A549 (cell line): ENCODE data around the gene NNMT. TPM values are rescaled to one million over a fixed set of nuclear protein-coding genes. Genes with fewer than 3 reads are reported as not detected.

ENCODE experiments used
- ATAC-seq, 2 experiments: fragments of 200-7000 bp in 1 of 2; fragments of >200 bp in 1 of 2; cut with Nextera tagmentation in 1 of 2; cut with Tn5 transposase in 1 of 2; 3 replicates each; pipeline versions ENCODE4 v1.8.0 to v1.9.1; 2018 to 2020; ENCODE audit warnings: mild to moderate bottlenecking in 1 of 2, moderate library complexity in 1 of 2
- CTCF ChIA-PET: fragments of 300-600 bp; sonication (Branson Sonifier 250); formaldehyde crosslinking; extraction: SDS; loops from one replicate; lab custom pipeline; 2021; ENCODE audit warnings: antibody characterized with exemption, inconsistent platforms; lab: Yijun Ruan, JAX
- POLR2A ChIA-PET: fragments of 350-600 bp; formaldehyde crosslinking; extraction: SDS; loops from one replicate; lab custom pipeline; 2021; ENCODE audit warnings: antibody characterized with exemption, inconsistent platforms; lab: Yijun Ruan, JAX
- DNase-seq, 2 experiments: peaks; one replicate each; pipeline versions ENCODE4 v3.0.0 to v3.0.0-alpha.2; 2011 to 2016; ENCODE audit warnings: low read depth in 1 of 2, low spot score in 1 of 2
- FAIRE-seq: peaks from 2 replicates; lab custom pipeline; 2011; peaks lifted over from hg19 to GRCh38; lab: Jason Lieb, UNC
- H3K27ac ChIP-seq, 2 experiments: fragments of >200 bp; sonication (Bioruptor Twin); formaldehyde crosslinking; 3 replicates each; pipeline ENCODE4 v1.5.1; 2016 to 2017
- H3K4me1 ChIP-seq: fragments of >200 bp; sonication (Bioruptor Twin); formaldehyde crosslinking; 3 replicates; pipeline ENCODE4 v1.6.1; 2016
- H3K4me2 ChIP-seq: fragments of >200 bp; sonication (Bioruptor Twin); formaldehyde crosslinking; 3 replicates; pipeline ENCODE4 v1.6.1; 2016
- H3K4me3 ChIP-seq: fragments of >200 bp; sonication (Bioruptor Twin); formaldehyde crosslinking; 3 replicates; pipeline ENCODE4 v1.5.1; 2016
- H3K9me3 ChIP-seq: fragments of >200 bp; sonication (Bioruptor Twin); formaldehyde crosslinking; 3 replicates; pipeline ENCODE4 v1.6.1; 2016
- BHLHE40 ChIP-seq: IDR thresholded peaks from 2 replicates; pipeline ENCODE4 v1.6.1; 2012; ENCODE audit warnings: low read depth, low read length, inconsistent platforms
- CHD2 ChIP-seq: fragments of 150-350 bp; IDR thresholded peaks from 2 replicates; pipeline ENCODE4 v1.6.1; 2014; ENCODE audit warnings: low read length; ENCODE audit not compliant: partially characterized antibody
- CHD4 ChIP-seq: fragments of 200-600 bp; sonication (generic); IDR thresholded peaks from 2 replicates; pipeline ENCODE4 v1.6.1; 2016; ENCODE audit warnings: antibody characterized with exemption, mild to moderate bottlenecking, borderline replicate concordance
- EHF ChIP-seq: fragments of 250-450 bp; sonication (Bioruptor Pico); IDR thresholded peaks from 2 replicates; pipeline ENCODE4 v1.5.0; 2020; ENCODE audit warnings: mild to moderate bottlenecking
- EP300 ChIP-seq, 2 experiments: fragments of >200 bp; sonication (Bioruptor Twin); formaldehyde crosslinking; IDR thresholded peaks; 2 replicates in 1 of 2; 3 replicates in 1 of 2; pipeline ENCODE4 v1.6.1; 2016 to 2017
- ESRRA ChIP-seq: fragments of 150-350 bp; IDR thresholded peaks from 2 replicates; pipeline ENCODE4 v1.6.1; 2014; ENCODE audit warnings: mild to moderate bottlenecking, low read length, borderline replicate concordance
- FOSB ChIP-seq: fragments of 250-450 bp; sonication (Bioruptor Pico); IDR thresholded peaks from 2 replicates; pipeline ENCODE4 v1.5.0; 2020; ENCODE audit warnings: mild to moderate bottlenecking, moderate library complexity
- GATA3 ChIP-seq: IDR thresholded peaks from 2 replicates; pipeline ENCODE4 v1.6.1; 2012; ENCODE audit warnings: borderline replicate concordance
- HOXB13 ChIP-seq: fragments of 250-450 bp; sonication (Bioruptor Pico); IDR thresholded peaks from 2 replicates; pipeline ENCODE4 v1.5.0; 2020; ENCODE audit warnings: low read depth, mild to moderate bottlenecking, moderate library complexity
- JUN ChIP-seq, 2 experiments: fragments of >200 bp; sonication (Bioruptor Twin); formaldehyde crosslinking; IDR thresholded peaks; 2 replicates in 1 of 2; 3 replicates in 1 of 2; pipeline ENCODE4 v1.6.1; 2016 to 2017
- KDM5A ChIP-seq: fragments of 200-600 bp; sonication (generic); IDR thresholded peaks from 2 replicates; pipeline ENCODE4 v1.6.1; 2016; ENCODE audit warnings: antibody characterized with exemption, mild to moderate bottlenecking
- MAFK ChIP-seq: fragments of 450-650 bp; IDR thresholded peaks from 2 replicates; pipeline ENCODE4 v1.6.1; 2014; ENCODE audit not compliant: partially characterized antibody
- NFE2L2 ChIP-seq: fragments of 150-350 bp; conservative IDR thresholded peaks from 2 replicates; pipeline ENCODE4 v1.6.1; 2014; ENCODE audit warnings: low read length
- NPAS2 ChIP-seq: fragments of 250-450 bp; sonication (Bioruptor Pico); IDR thresholded peaks from 2 replicates; pipeline ENCODE4 v1.8.0; 2022; ENCODE audit warnings: mild to moderate bottlenecking, moderate library complexity, borderline replicate concordance
- PHF8 ChIP-seq: fragments of 200-600 bp; sonication (generic); IDR thresholded peaks from 2 replicates; pipeline ENCODE4 v1.6.1; 2016; ENCODE audit warnings: low read depth, mild to moderate bottlenecking, antibody characterized with exemption, moderate library complexity, borderline replicate concordance
- POLR2AphosphoS2 ChIP-seq: conservative IDR thresholded peaks from 2 replicates; pipeline ENCODE4 v1.6.1; 2012; ENCODE audit warnings: low read length, improper control_type of control experiment, inconsistent platforms
- RARB ChIP-seq: fragments of 250-450 bp; sonication (Bioruptor Pico); IDR thresholded peaks from 2 replicates; pipeline ENCODE4 v1.8.0; 2021; ENCODE audit warnings: mild to moderate bottlenecking, moderate library complexity
- RNF2 ChIP-seq: fragments of 200-600 bp; sonication (generic); IDR thresholded peaks from 2 replicates; pipeline ENCODE4 v1.6.1; 2016; ENCODE audit warnings: low read depth, mild to moderate bottlenecking, antibody characterized with exemption, moderate library complexity, borderline replicate concordance
- TFCP2L1 ChIP-seq: fragments of 250-450 bp; sonication (Bioruptor Pico); IDR thresholded peaks from 2 replicates; pipeline ENCODE4 v1.5.0; 2021; ENCODE audit warnings: mild to moderate bottlenecking
- ZC3H11A ChIP-seq: fragments of 450-650 bp; IDR thresholded peaks from 2 replicates; pipeline ENCODE4 v1.6.1; 2014; ENCODE audit warnings: antibody characterized with exemption, mild to moderate bottlenecking
- ZFP36 ChIP-seq: fragments of 450-650 bp; IDR thresholded peaks from 2 replicates; pipeline ENCODE4 v1.6.1; 2014; ENCODE audit warnings: borderline replicate concordance; ENCODE audit not compliant: partially characterized antibody
- ZNF302 ChIP-seq: fragments of 250-450 bp; sonication (Bioruptor Pico); IDR thresholded peaks from 2 replicates; pipeline ENCODE4 v1.9.0; 2021; ENCODE audit warnings: inconsistent platforms, mild to moderate bottlenecking, moderate library complexity
- WGBS: methylation state at CpG from one replicate; pipeline ENCODE4 v1.1.6; 2017; ENCODE audit errors: missing lambda C conversion rate; 5-methylcytosine and 5-hydroxymethylcytosine counted together
- polyA plus RNA-seq, 4 experiments: library from polyadenylated mRNA; depleted of rRNA in 3 of 4; stranded (reverse); fragments of >200 nt; fragmentation: RNase III in 1 of 4; extraction: RNeasy Plus Mini Kit Qiagen cat#74134 plus additional on column Dnase treatment in 1 of 4; gene quantifications; 2 replicates in 3 of 4; 3 replicates in 1 of 4; pipeline ENCODE4 v1.2.3, GENCODE V29; 2011 to 2017
- TF ChIP-seq, protein P1 (sequence below): fragments of >200 bp; sonication (Bioruptor Twin); formaldehyde crosslinking; IDR thresholded peaks from 2 replicates; pipeline ENCODE4 v1.6.1; 2016
- TF ChIP-seq, protein P2 (sequence below): fragments of 200-600 bp; sonication (generic); IDR thresholded peaks from 2 replicates; pipeline ENCODE4 v1.6.1; 2016; ENCODE audit warnings: antibody characterized with exemption, mild to moderate bottlenecking, moderate library complexity
- TF ChIP-seq, protein P3 (sequence below): IDR thresholded peaks from 2 replicates; pipeline ENCODE4 v1.6.1; 2012
- TF ChIP-seq, protein P4 (sequence below): fragments of 250-450 bp; sonication (Bioruptor Pico); IDR thresholded peaks from 2 replicates; pipeline ENCODE4 v1.5.0; 2020; ENCODE audit warnings: low read depth, mild to moderate bottlenecking, moderate library complexity
- TF ChIP-seq, protein P5 (sequence below): fragments of 450-650 bp; IDR thresholded peaks from 2 replicates; pipeline ENCODE4 v1.6.1; 2014; ENCODE audit warnings: antibody characterized with exemption

The NNMT gene
- polyA plus RNA-seq, 2 of the 4 experiments (the other 2 are of a cell fraction), result 285 to 421 TPM

DNA sequence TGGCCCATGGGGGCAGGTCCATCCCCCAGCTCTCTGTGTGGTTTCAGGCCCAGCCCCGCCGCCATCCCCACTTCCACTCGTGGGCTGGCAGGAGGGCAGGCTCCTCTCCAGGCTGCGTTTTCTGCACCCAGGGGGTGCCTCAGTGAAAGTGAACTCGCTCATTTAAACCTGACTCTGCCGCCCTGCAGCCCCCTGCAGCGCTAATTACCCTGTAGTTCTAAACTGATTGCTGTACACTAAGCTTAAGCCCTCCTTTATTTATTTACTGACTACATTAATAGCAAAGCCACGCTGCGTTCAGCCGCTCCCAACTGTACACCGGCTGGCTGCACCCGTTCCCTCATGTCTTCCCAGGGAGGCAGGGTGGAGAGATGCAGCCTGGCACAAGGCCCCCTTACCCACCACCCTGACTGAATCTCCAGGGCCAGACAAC is 36.6 kb upstream of the NNMT start:
- DNase-seq (no peak), FAIRE-seq (no peak), ATAC-seq (no peak)
- POLR2A ChIA-PET, result no interaction called here
- WGBS, result 68% methylated on average over 10 of the region's 12 CpGs
- CTCF ChIA-PET, result interaction anchor here (0.9 to 11.2 kb wide), 22 partner anchors 10 to 955 kb away, joined by 3 to 315 read pairs (median 11); no protein-coding TSS in a partner anchor
- H3K4me3 ChIP-seq, result no peak overlapping the region
- no peaks in the 10 kb centered on the region for H3K9me3 ChIP-seq
- H3K4me1 ChIP-seq, result 0 out of 3 replicates have a peak, but pooled peaks cover 5% of the 10 kb centered on the region
- H3K27ac ChIP-seq, result no peak overlapping the region
- no peak for TF ChIP-seq MAFK
- TF ChIP-seq HOXB13, result no peak
- no peak for TF ChIP-seq ZFP36
- TF ChIP-seq GATA3, result no peak
- no peak for TF ChIP-seq RARB
- H3K4me2 ChIP-seq, result no peak overlapping the region

DNA sequence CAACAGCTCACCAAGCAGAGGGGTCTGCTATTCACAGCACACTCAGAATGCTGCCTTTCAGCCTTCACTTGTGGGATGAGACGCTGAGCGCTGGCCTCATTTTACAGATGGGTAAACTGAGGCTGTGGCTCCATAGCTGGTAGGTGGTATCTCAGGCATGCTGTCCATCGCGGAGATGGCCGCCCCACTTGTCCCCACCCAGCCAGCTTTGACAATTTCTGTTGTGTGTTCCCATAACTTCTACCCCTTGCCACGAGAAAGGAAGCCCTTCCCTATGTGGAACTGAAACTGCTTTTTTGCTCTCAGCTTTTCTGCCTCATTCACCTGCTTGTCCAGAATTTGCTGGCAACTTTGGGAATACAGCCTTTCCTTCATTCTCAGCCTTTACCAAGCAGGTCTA is 36.1 kb upstream of the NNMT start:
- 73% methylated on average over 6 of the region's 6 CpGs for WGBS
- POLR2A ChIA-PET, result interaction anchor here (0.7 kb wide), 1 partner anchor 364 kb away, joined by 4 read pairs; no protein-coding TSS in a partner anchor
- no peak for ATAC-seq
- H3K4me2 ChIP-seq, result no peak overlapping the region
- TF ChIP-seq ESRRA (no peak), TFCP2L1 (CRISPR knock-in tag) (no peak), CHD4 (no peak), POLR2AphosphoS2 (no peak), BHLHE40 (no peak), MAFK (no peak), CHD2 (no peak), NFE2L2 (no peak), NPAS2 (CRISPR knock-in tag) (no peak), PHF8 (no peak), FOSB (CRISPR knock-in tag) (no peak)
- TF ChIP-seq, protein P1, sequence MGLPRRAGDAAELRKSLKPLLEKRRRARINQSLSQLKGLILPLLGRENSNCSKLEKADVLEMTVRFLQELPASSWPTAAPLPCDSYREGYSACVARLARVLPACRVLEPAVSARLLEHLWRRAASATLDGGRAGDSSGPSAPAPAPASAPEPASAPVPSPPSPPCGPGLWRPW, result no peak
- TF ChIP-seq, all 56 proteins: peak for 0
- Histone ChIP-seq H3K4me1 (0 out of 3 replicates have a peak, but pooled peaks cover 5% of the 10 kb centered on the region), H3K27ac (no peak overlapping the region), H3K9me3 (no peaks in the 10 kb centered on the region), H3K4me3 (no peak overlapping the region)
- CTCF ChIA-PET, result interaction anchor here (0.6 to 11.2 kb wide), 40 partner anchors 9 to 1098 kb away, joined by 3 to 315 read pairs (median 7); partner anchors contain the start of gene HTR3B
- FAIRE-seq (no peak), DNase-seq (no peak)

DNA sequence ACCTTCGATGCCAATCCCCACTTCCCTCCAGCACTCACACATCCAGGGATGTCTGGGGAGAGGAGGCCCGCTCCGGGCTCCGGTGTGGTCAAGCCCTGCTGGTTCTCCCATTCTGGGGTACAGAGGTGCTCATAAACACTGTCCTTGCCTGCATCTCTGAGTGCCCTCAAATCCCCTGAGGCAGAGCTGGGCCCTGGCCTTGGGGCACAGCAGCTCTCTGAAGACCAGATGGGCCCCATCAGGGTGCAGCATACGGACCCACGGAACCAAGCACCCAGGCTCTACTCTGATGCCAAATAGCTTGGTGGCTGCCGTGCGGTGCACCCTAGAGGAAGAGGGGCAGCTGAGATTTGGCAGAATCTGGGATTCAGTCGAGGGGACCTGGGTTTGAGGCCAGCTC is 35.7 kb upstream of the NNMT start:
- Histone ChIP-seq H3K9me3 (no peaks in the 10 kb centered on the region), H3K4me3 (no peak overlapping the region), H3K4me1 (0 out of 3 replicates have a peak, but pooled peaks cover 5% of the 10 kb centered on the region), H3K27ac (no peak overlapping the region), H3K4me2 (no peak overlapping the region)
- no peak for DNase-seq
- no peak for FAIRE-seq
- ChIA-PET POLR2A (interaction anchor here (0.7 kb wide), 1 partner anchor 364 kb away, joined by 4 read pairs; no protein-coding TSS in a partner anchor), CTCF (interaction anchor here (0.6 to 11.2 kb wide), 61 partner anchors 9 to 1098 kb away, joined by 3 to 315 read pairs (median 6); partner anchors contain the start of gene HTR3B)
- 5% methylated on average over 4 of the region's 9 CpGs for WGBS
- ATAC-seq, result peak in 1 of 2 experiments; percentile 11; a peak in 1 of 6 replicates
- TF ChIP-seq, protein P2, sequence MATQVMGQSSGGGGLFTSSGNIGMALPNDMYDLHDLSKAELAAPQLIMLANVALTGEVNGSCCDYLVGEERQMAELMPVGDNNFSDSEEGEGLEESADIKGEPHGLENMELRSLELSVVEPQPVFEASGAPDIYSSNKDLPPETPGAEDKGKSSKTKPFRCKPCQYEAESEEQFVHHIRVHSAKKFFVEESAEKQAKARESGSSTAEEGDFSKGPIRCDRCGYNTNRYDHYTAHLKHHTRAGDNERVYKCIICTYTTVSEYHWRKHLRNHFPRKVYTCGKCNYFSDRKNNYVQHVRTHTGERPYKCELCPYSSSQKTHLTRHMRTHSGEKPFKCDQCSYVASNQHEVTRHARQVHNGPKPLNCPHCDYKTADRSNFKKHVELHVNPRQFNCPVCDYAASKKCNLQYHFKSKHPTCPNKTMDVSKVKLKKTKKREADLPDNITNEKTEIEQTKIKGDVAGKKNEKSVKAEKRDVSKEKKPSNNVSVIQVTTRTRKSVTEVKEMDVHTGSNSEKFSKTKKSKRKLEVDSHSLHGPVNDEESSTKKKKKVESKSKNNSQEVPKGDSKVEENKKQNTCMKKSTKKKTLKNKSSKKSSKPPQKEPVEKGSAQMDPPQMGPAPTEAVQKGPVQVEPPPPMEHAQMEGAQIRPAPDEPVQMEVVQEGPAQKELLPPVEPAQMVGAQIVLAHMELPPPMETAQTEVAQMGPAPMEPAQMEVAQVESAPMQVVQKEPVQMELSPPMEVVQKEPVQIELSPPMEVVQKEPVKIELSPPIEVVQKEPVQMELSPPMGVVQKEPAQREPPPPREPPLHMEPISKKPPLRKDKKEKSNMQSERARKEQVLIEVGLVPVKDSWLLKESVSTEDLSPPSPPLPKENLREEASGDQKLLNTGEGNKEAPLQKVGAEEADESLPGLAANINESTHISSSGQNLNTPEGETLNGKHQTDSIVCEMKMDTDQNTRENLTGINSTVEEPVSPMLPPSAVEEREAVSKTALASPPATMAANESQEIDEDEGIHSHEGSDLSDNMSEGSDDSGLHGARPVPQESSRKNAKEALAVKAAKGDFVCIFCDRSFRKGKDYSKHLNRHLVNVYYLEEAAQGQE, result no peak
- TF ChIP-seq KDM5A, result no peak
- no peak for TF ChIP-seq PHF8
- TF ChIP-seq, protein P3, sequence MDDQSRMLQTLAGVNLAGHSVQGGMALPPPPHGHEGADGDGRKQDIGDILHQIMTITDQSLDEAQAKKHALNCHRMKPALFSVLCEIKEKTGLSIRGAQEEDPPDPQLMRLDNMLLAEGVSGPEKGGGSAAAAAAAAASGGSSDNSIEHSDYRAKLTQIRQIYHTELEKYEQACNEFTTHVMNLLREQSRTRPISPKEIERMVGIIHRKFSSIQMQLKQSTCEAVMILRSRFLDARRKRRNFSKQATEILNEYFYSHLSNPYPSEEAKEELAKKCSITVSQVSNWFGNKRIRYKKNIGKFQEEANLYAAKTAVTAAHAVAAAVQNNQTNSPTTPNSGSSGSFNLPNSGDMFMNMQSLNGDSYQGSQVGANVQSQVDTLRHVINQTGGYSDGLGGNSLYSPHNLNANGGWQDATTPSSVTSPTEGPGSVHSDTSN, result no peak
- TF ChIP-seq EHF (CRISPR knock-in tag), result no peak
- TF ChIP-seq, protein P4, sequence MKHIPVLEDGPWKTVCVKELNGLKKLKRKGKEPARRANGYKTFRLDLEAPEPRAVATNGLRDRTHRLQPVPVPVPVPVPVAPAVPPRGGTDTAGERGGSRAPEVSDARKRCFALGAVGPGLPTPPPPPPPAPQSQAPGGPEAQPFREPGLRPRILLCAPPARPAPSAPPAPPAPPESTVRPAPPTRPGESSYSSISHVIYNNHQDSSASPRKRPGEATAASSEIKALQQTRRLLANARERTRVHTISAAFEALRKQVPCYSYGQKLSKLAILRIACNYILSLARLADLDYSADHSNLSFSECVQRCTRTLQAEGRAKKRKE (CRISPR knock-in tag), result no peak
- no peak for TF ChIP-seq ZC3H11A
- TF ChIP-seq FOSB (CRISPR knock-in tag), result no peak
- TF ChIP-seq NFE2L2, result no peak
- no peak for TF ChIP-seq HOXB13
- TF ChIP-seq RNF2, result no peak
- TF ChIP-seq MAFK, result no peak
- no peak for TF ChIP-seq NPAS2 (CRISPR knock-in tag)
- TF ChIP-seq EP300 (IDR thresholded peaks at IDR 0.05), result no peak
- no peak for TF ChIP-seq ZNF302 (CRISPR knock-in tag)
- no peak for TF ChIP-seq JUN (IDR thresholded peaks at IDR 0.05)
- TF ChIP-seq, protein P5, sequence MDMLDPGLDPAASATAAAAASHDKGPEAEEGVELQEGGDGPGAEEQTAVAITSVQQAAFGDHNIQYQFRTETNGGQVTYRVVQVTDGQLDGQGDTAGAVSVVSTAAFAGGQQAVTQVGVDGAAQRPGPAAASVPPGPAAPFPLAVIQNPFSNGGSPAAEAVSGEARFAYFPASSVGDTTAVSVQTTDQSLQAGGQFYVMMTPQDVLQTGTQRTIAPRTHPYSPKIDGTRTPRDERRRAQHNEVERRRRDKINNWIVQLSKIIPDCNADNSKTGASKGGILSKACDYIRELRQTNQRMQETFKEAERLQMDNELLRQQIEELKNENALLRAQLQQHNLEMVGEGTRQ, result no peak
